GM23338 (cell line): ENCODE measurements around the gene ZDHHC1. TPM values are rescaled to one million over a fixed set of nuclear protein-coding genes. Genes with fewer than 3 reads are reported as not detected.

Experiments used
- ATAC-seq: fragments of 200-7000 bp; cut with Tn5 transposase; 3 replicates; pipeline ENCODE4 v1.9.1; 2020
- DNase-seq: peaks from one replicate; pipeline ENCODE4 v3.0.0-alpha.2; 2015; ENCODE audit warnings: low spot score
- H2AFZ ChIP-seq: fragments of 200-600 bp; sonication (generic); 2 replicates; pipeline ENCODE4 v1.8.0; 2016; ENCODE audit warnings: antibody characterized with exemption, mild to moderate bottlenecking, moderate library complexity
- H3F3A ChIP-seq: fragments of 200-600 bp; sonication (generic); replicated peaks from 2 replicates; pipeline ENCODE4 v1.8.0; 2017; ENCODE audit warnings: antibody characterized with exemption, mixed run types, low read depth
- H3K27ac ChIP-seq: fragments of 200-600 bp; sonication (generic); 2 replicates; pipeline ENCODE4 v1.6.1; 2016; ENCODE audit warnings: low read depth
- H3K27me3 ChIP-seq: fragments of 200-600 bp; sonication (generic); 2 replicates; pipeline ENCODE4 v1.8.0; 2016; ENCODE audit warnings: mild to moderate bottlenecking, mixed run types, moderate library complexity; ENCODE audit not compliant: insufficient read depth
- H3K36me3 ChIP-seq: fragments of 200-600 bp; sonication (generic); 2 replicates; pipeline ENCODE4 v1.8.0; 2016; ENCODE audit warnings: mild to moderate bottlenecking; ENCODE audit not compliant: insufficient read depth
- H3K4me1 ChIP-seq: fragments of 200-600 bp; sonication (generic); 2 replicates; pipeline ENCODE4 v1.8.0; 2016; ENCODE audit warnings: mild to moderate bottlenecking, moderate library complexity; ENCODE audit not compliant: insufficient read depth
- H3K4me2 ChIP-seq: fragments of 200-600 bp; sonication (generic); 2 replicates; pipeline ENCODE4 v1.7.1; 2017; ENCODE audit warnings: mixed run types
- H3K4me3 ChIP-seq: fragments of 200-600 bp; sonication (generic); 2 replicates; pipeline ENCODE4 v1.6.1; 2016; ENCODE audit warnings: mixed run types
- H3K79me2 ChIP-seq: fragments of 200-600 bp; sonication (generic); replicated peaks from 2 replicates; pipeline ENCODE4 v1.8.0; 2017; ENCODE audit warnings: mild to moderate bottlenecking; ENCODE audit not compliant: insufficient read depth
- H3K9me2 ChIP-seq: fragments of 200-600 bp; sonication (generic); 2 replicates; pipeline ENCODE4 v1.8.0; 2017; ENCODE audit not compliant: insufficient read depth
- H4K20me1 ChIP-seq: fragments of 200-600 bp; sonication (generic); replicated peaks from 2 replicates; pipeline ENCODE4 v1.8.0; 2017; ENCODE audit warnings: mild to moderate bottlenecking; ENCODE audit not compliant: insufficient read depth
- H3K27ac Mint-ChIP-seq: 2 replicates; pipeline ENCODE4 v1.8.0; 2020; ENCODE audit warnings: inconsistent platforms, mild to moderate bottlenecking, moderate library complexity, mixed read lengths
- H3K27me3 Mint-ChIP-seq: 3 replicates; pipeline ENCODE4 v1.8.0; 2022; ENCODE audit warnings: low read depth, mild to moderate bottlenecking, moderate library complexity, mixed read lengths, inconsistent platforms; ENCODE audit not compliant: insufficient read depth, poor library complexity
- H3K36me3 Mint-ChIP-seq: 3 replicates; pipeline ENCODE4 v1.8.0; 2021; ENCODE audit warnings: low read depth, mild to moderate bottlenecking, inconsistent platforms, moderate library complexity, mixed read lengths
- H3K4me1 Mint-ChIP-seq: 3 replicates; pipeline ENCODE4 v1.8.0; 2020; ENCODE audit warnings: mild to moderate bottlenecking, inconsistent platforms, mixed read lengths
- H3K4me3 Mint-ChIP-seq: 3 replicates; pipeline ENCODE4 v1.8.0; 2021; ENCODE audit warnings: moderate library complexity, mild to moderate bottlenecking, inconsistent platforms, mixed read lengths
- H3K9me3 Mint-ChIP-seq: 3 replicates; pipeline ENCODE4 v1.8.0; 2020; ENCODE audit warnings: moderate library complexity, mild to moderate bottlenecking, inconsistent platforms, mixed read lengths
- EZH2 ChIP-seq: fragments of 200-600 bp; sonication (generic); IDR thresholded peaks from one replicate; pipeline ENCODE4 v1.8.0; 2017; ENCODE audit warnings: antibody characterized with exemption, mild to moderate bottlenecking, low read depth; ENCODE audit not compliant: unreplicated experiment
- polyA plus RNA-seq: library from polyadenylated mRNA; unstranded; fragments of >200 nt; fragmentation: Nextera tagmentation; extraction: Ambion mirVana; gene quantifications from 2 replicates; pipeline ENCODE4 v1.2.1, GENCODE V29; 2016
- total RNA-seq: library from RNA; depleted of rRNA; stranded (reverse); fragments of >200 nt; shearing (Covaris generic); gene quantifications from 2 replicates; pipeline ENCODE4 v1.2.3, GENCODE V29; 2014
- TF ChIP-seq, protein P1 (sequence below), 2 experiments: fragments of 200-600 bp in 1 of 2; sonication (generic) in 1 of 2; conservative IDR thresholded peaks; 2 replicates each; pipeline versions ENCODE4 v1.5.1 to v1.6.1; 2016 to 2017; ENCODE audit warnings: antibody characterized with exemption in 2 of 2, low read depth in 2 of 2, mild to moderate bottlenecking in 2 of 2, moderate library complexity in 1 of 2
- TF ChIP-seq, protein P2 (sequence below): fragments of 250-450 bp; sonication (Bioruptor Pico); IDR thresholded peaks from 2 replicates; pipeline ENCODE4 v1.5.0; 2020; ENCODE audit warnings: mild to moderate bottlenecking, moderate library complexity

Gene ZDHHC1
- total and polyA plus RNA-seq, 2 experiments from 2014 or later = 1.4 to 2.7 TPM

DNA sequence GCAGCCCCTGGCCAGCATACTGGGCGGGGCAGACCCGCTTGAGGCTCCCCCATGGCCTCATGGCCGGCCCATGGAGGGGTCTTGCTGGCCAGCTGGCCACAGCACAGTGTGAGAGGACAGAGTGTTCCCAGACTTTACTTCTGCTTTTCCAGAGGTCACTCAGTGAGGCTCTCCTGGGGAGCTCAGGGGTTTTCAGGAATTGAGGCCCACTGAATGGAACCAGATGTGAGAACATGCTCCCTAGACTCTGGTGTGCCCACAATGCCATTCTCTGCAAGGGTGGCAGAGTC is 43.5 kb upstream of the ZDHHC1 start:
- peaks cover 6% of the 10 kb centered on the region for H3K27me3 Mint-ChIP-seq
- no peak overlapping the region for H3K27ac ChIP-seq
- H3K36me3 Mint-ChIP-seq = no peaks in the 10 kb centered on the region
- H3K9me3 Mint-ChIP-seq = no peaks in the 10 kb centered on the region
- no peak for DNase-seq
- H3K4me3 ChIP-seq = no peak overlapping the region
- no peaks in the 10 kb centered on the region for H3K36me3 ChIP-seq
- no peaks in the 10 kb centered on the region for H3K4me1 ChIP-seq
- no peak overlapping the region for H2AFZ ChIP-seq
- H4K20me1 ChIP-seq = peaks cover 4% of the 10 kb centered on the region; the same call in 1 of the 2 replicates
- no peaks in the 10 kb centered on the region for H3K9me2 ChIP-seq
- no peak overlapping the region for H3K27ac Mint-ChIP-seq
- no peak for ATAC-seq
- no peaks in the 10 kb centered on the region for H3K27me3 ChIP-seq
- no peaks in the 10 kb centered on the region for H3K79me2 ChIP-seq
- peaks cover 5% of the 10 kb centered on the region for H3K4me1 Mint-ChIP-seq
- TF ChIP-seq, protein P1, sequence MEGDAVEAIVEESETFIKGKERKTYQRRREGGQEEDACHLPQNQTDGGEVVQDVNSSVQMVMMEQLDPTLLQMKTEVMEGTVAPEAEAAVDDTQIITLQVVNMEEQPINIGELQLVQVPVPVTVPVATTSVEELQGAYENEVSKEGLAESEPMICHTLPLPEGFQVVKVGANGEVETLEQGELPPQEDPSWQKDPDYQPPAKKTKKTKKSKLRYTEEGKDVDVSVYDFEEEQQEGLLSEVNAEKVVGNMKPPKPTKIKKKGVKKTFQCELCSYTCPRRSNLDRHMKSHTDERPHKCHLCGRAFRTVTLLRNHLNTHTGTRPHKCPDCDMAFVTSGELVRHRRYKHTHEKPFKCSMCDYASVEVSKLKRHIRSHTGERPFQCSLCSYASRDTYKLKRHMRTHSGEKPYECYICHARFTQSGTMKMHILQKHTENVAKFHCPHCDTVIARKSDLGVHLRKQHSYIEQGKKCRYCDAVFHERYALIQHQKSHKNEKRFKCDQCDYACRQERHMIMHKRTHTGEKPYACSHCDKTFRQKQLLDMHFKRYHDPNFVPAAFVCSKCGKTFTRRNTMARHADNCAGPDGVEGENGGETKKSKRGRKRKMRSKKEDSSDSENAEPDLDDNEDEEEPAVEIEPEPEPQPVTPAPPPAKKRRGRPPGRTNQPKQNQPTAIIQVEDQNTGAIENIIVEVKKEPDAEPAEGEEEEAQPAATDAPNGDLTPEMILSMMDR (conservative IDR thresholded peaks at IDR 0.05; ENCODE audit: low read depth in 2 of 2) = no peak
- TF ChIP-seq, protein P2, sequence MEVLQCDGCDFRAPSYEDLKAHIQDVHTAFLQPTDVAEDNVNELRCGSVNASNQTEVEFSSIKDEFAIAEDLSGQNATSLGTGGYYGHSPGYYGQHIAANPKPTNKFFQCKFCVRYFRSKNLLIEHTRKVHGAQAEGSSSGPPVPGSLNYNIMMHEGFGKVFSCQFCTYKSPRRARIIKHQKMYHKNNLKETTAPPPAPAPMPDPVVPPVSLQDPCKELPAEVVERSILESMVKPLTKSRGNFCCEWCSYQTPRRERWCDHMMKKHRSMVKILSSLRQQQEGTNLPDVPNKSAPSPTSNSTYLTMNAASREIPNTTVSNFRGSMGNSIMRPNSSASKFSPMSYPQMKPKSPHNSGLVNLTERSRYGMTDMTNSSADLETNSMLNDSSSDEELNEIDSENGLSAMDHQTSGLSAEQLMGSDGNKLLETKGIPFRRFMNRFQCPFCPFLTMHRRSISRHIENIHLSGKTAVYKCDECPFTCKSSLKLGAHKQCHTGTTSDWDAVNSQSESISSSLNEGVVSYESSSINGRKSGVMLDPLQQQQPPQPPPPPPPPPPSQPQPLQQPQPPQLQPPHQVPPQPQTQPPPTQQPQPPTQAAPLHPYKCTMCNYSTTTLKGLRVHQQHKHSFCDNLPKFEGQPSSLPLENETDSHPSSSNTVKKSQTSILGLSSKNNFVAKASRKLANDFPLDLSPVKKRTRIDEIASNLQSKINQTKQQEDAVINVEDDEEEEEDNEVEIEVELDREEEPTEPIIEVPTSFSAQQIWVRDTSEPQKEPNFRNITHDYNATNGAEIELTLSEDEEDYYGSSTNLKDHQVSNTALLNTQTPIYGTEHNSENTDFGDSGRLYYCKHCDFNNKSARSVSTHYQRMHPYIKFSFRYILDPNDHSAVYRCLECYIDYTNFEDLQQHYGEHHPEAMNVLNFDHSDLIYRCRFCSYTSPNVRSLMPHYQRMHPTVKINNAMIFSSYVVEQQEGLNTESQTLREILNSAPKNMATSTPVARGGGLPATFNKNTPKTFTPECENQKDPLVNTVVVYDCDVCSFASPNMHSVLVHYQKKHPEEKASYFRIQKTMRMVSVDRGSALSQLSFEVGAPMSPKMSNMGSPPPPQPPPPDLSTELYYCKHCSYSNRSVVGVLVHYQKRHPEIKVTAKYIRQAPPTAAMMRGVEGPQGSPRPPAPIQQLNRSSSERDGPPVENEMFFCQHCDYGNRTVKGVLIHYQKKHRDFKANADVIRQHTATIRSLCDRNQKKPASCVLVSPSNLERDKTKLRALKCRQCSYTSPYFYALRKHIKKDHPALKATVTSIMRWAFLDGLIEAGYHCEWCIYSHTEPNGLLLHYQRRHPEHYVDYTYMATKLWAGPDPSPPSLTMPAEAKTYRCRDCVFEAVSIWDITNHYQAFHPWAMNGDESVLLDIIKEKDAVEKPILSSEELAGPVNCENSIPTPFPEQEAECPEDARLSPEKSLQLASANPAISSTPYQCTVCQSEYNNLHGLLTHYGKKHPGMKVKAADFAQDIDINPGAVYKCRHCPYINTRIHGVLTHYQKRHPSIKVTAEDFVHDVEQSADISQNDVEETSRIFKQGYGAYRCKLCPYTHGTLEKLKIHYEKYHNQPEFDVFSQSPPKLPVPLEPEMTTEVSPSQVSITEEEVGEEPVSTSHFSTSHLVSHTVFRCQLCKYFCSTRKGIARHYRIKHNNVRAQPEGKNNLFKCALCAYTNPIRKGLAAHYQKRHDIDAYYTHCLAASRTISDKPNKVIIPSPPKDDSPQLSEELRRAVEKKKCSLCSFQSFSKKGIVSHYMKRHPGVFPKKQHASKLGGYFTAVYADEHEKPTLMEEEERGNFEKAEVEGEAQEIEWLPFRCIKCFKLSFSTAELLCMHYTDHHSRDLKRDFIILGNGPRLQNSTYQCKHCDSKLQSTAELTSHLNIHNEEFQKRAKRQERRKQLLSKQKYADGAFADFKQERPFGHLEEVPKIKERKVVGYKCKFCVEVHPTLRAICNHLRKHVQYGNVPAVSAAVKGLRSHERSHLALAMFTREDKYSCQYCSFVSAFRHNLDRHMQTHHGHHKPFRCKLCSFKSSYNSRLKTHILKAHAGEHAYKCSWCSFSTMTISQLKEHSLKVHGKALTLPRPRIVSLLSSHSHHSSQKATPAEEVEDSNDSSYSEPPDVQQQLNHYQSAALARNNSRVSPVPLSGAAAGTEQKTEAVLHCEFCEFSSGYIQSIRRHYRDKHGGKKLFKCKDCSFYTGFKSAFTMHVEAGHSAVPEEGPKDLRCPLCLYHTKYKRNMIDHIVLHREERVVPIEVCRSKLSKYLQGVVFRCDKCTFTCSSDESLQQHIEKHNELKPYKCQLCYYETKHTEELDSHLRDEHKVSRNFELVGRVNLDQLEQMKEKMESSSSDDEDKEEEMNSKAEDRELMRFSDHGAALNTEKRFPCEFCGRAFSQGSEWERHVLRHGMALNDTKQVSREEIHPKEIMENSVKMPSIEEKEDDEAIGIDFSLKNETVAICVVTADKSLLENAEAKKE (CRISPR knock-in tag) = no peak
- TF ChIP-seq EZH2 = no peak
- H3K4me3 Mint-ChIP-seq = no peak overlapping the region
- H3K4me2 ChIP-seq = no peak overlapping the region
- no peaks in the 10 kb centered on the region for H3F3A ChIP-seq
